Karpas-422 (cell line): Measurements from ENCODE around the gene HERPUD1. TPM values are rescaled to one million over a fixed set of nuclear protein-coding genes. Genes with fewer than 3 reads are reported as not detected.

Experiments used
- DNase-seq: peaks from one replicate; pipeline ENCODE4 v3.0.0-alpha.2; 2015
- H2AFZ ChIP-seq: fragments of 200-600 bp; sonication (generic); 2 replicates; pipeline ENCODE4 v1.6.1; 2014; ENCODE audit warnings: antibody characterized with exemption, low read length, mixed read lengths
- H3K27ac ChIP-seq: fragments of 200-600 bp; sonication (generic); 2 replicates; pipeline ENCODE4 v1.5.1; 2014; ENCODE audit warnings: mild to moderate bottlenecking, low read length, moderate library complexity
- H3K27me3 ChIP-seq: fragments of 200-600 bp; sonication (generic); 2 replicates; pipeline ENCODE4 v1.6.1; 2014; ENCODE audit warnings: low read length, mixed read lengths
- H3K36me3 ChIP-seq: fragments of 200-600 bp; sonication (generic); 2 replicates; pipeline ENCODE4 v1.6.1; 2014; ENCODE audit warnings: low read length, mixed read lengths; ENCODE audit not compliant: insufficient read depth
- H3K4me1 ChIP-seq: fragments of 200-600 bp; sonication (generic); 2 replicates; pipeline ENCODE4 v1.6.1; 2014; ENCODE audit warnings: mild to moderate bottlenecking, low read length, mixed read lengths
- H3K4me2 ChIP-seq: fragments of 200-600 bp; sonication (generic); 2 replicates; pipeline ENCODE4 v1.6.1; 2014; ENCODE audit warnings: low read length, low read depth, mild to moderate bottlenecking; ENCODE audit not compliant: poor library complexity, severe bottlenecking
- H3K4me3 ChIP-seq: fragments of 200-600 bp; sonication (generic); 2 replicates; pipeline ENCODE4 v1.5.1; 2014; ENCODE audit warnings: mild to moderate bottlenecking, antibody characterized with exemption, low read length, mixed read lengths
- H3K79me2 ChIP-seq: fragments of 200-600 bp; sonication (generic); 2 replicates; pipeline ENCODE4 v1.6.1; 2014; ENCODE audit warnings: mild to moderate bottlenecking, low read length, mixed read lengths
- H3K9ac ChIP-seq: fragments of 200-600 bp; sonication (generic); 2 replicates; pipeline ENCODE4 v1.6.0; 2014; ENCODE audit warnings: low read length
- H3K9me2 ChIP-seq: fragments of 200-600 bp; sonication (generic), shearing (Covaris generic); replicated peaks from 2 replicates; pipeline ENCODE4 v1.6.0; 2014; ENCODE audit warnings: mild to moderate bottlenecking, low read length, moderate library complexity; ENCODE audit not compliant: insufficient read depth
- H3K9me3 ChIP-seq: fragments of 300-700, 200-600 bp; sonication (generic); 2 replicates; pipeline ENCODE4 v1.6.1; 2014; ENCODE audit warnings: low read length, mixed read lengths
- H4K20me1 ChIP-seq: fragments of 200-600 bp; sonication (generic); 2 replicates; pipeline ENCODE4 v1.6.1; 2014; ENCODE audit warnings: mild to moderate bottlenecking, antibody characterized with exemption, low read length, low read depth; ENCODE audit not compliant: insufficient read depth
- total RNA-seq: library from RNA; depleted of rRNA; stranded (reverse); fragments of >200 nt; shearing (Covaris generic); gene quantifications from 2 replicates; pipeline ENCODE4 v1.2.3, GENCODE V29; 2014; ENCODE audit warnings: low replicate concordance

Gene HERPUD1
- total RNA-seq, 1 experiment from 2014 or later, result 112 TPM

GRCh38 chr16:56944954-56945839 lies 13.3 kb downstream of the HERPUD1 start:
- Histone ChIP-seq H3K9ac (no peak overlapping the region), H3K27ac (no peak overlapping the region), H2AFZ (no peak overlapping the region), H3K4me1 (peaks cover 32% of the 10 kb centered on the region), H3K4me3 (no peak overlapping the region), H3K9me3 (no peaks in the 10 kb centered on the region), H3K9me2 (no peaks in the 10 kb centered on the region), H3K79me2 (no peaks in the 10 kb centered on the region), H4K20me1 (no peaks in the 10 kb centered on the region), H3K27me3 (no peaks in the 10 kb centered on the region), H3K36me3 (peaks cover 43% of the 10 kb centered on the region), H3K4me2 (no peak overlapping the region)
- DNase-seq, result no peak

GRCh38 chr16:56945847-56946527 lies 14.0 kb downstream of the HERPUD1 start:
- H3K9me3 ChIP-seq, result no peaks in the 10 kb centered on the region
- no peak overlapping the region for H3K4me2 ChIP-seq
- H3K27me3 ChIP-seq, result no peaks in the 10 kb centered on the region
- H2AFZ ChIP-seq, result no peak overlapping the region
- DNase-seq, result no peak
- H3K36me3 ChIP-seq, result peaks cover 40% of the 10 kb centered on the region
- peaks cover 32% of the 10 kb centered on the region for H3K4me1 ChIP-seq
- H3K4me3 ChIP-seq, result no peak overlapping the region
- no peaks in the 10 kb centered on the region for H3K79me2 ChIP-seq
- no peaks in the 10 kb centered on the region for H3K9me2 ChIP-seq
- H3K27ac ChIP-seq, result no peak overlapping the region
- H3K9ac ChIP-seq, result no peak overlapping the region
- H4K20me1 ChIP-seq, result no peaks in the 10 kb centered on the region

- Histone ChIP-seq H3K4me2 (no peak overlapping the region), H3K27me3 (no peaks in the 10 kb centered on the region), H3K9me3 (no peaks in the 10 kb centered on the region), H3K4me3 (no peak overlapping the region), H3K4me1 (peaks cover 33% of the 10 kb centered on the region), H3K9me2 (no peaks in the 10 kb centered on the region), H2AFZ (no peak overlapping the region), H3K27ac (no peak overlapping the region), H3K79me2 (no peaks in the 10 kb centered on the region), H4K20me1 (no peaks in the 10 kb centered on the region), H3K9ac (no peak overlapping the region), H3K36me3 (peaks cover 31% of the 10 kb centered on the region)
- DNase-seq, result no peak
These were observed 15.0 kb downstream of the HERPUD1 start for GRCh38 chr16:56946767-56947603.

- H2AFZ ChIP-seq, result no peak overlapping the region
- H3K4me2 ChIP-seq, result no peak overlapping the region
These were observed 15.7 kb downstream of the HERPUD1 start for GRCh38 chr16:56947604-56947995.

GRCh38 chr16:56948234-56948633 lies 16.3 kb downstream of the HERPUD1 start:
- peaks cover 31% of the 10 kb centered on the region for H3K4me1 ChIP-seq
- no peak overlapping the region for H3K4me2 ChIP-seq
- no peaks in the 10 kb centered on the region for H4K20me1 ChIP-seq
- no peak overlapping the region for H3K27ac ChIP-seq
- no peaks in the 10 kb centered on the region for H3K9me2 ChIP-seq
- no peaks in the 10 kb centered on the region for H3K79me2 ChIP-seq
- H3K36me3 ChIP-seq, result peaks cover 19% of the 10 kb centered on the region; the same call in 1 of the 2 replicates
- no peak overlapping the region for H2AFZ ChIP-seq
- no peak overlapping the region for H3K4me3 ChIP-seq
- H3K9me3 ChIP-seq, result no peaks in the 10 kb centered on the region
- DNase-seq, result no peak
- H3K9ac ChIP-seq, result no peak overlapping the region
- no peaks in the 10 kb centered on the region for H3K27me3 ChIP-seq

More at GRCh38 chr16:56947604-56947995, 15.7 kb downstream of the HERPUD1 start:
- Histone ChIP-seq H3K27ac (no peak overlapping the region), H3K4me1 (peaks cover 31% of the 10 kb centered on the region), H3K9ac (no peak overlapping the region), H3K79me2 (no peaks in the 10 kb centered on the region), H4K20me1 (no peaks in the 10 kb centered on the region), H3K27me3 (no peaks in the 10 kb centered on the region), H3K36me3 (peaks cover 25% of the 10 kb centered on the region; the same call in 1 of the 2 replicates), H3K9me2 (no peaks in the 10 kb centered on the region), H3K4me3 (no peak overlapping the region), H3K9me3 (no peaks in the 10 kb centered on the region)
- DNase-seq, result no peak

- Histone ChIP-seq H3K79me2 (no peaks in the 10 kb centered on the region), H3K4me1 (peaks cover 31% of the 10 kb centered on the region), H3K9me3 (no peaks in the 10 kb centered on the region), H3K36me3 (peaks cover 5% of the 10 kb centered on the region; the same call in 1 of the 2 replicates), H3K9me2 (no peaks in the 10 kb centered on the region), H2AFZ (no peak overlapping the region), H4K20me1 (no peaks in the 10 kb centered on the region), H3K4me2 (peak overlapping the region; percentile 37), H3K27me3 (no peaks in the 10 kb centered on the region), H3K9ac (peak overlapping the region; percentile 50; the same call in 1 of the 2 replicates), H3K27ac (0 out of 2 replicates have a peak overlapping the region, but pooled peaks have one; percentile 15), H3K4me3 (no peak overlapping the region)
- no peak for DNase-seq
These were observed 18.1 kb downstream of the HERPUD1 start for GRCh38 chr16:56950051-56950450.

- peaks cover under 1% of the 10 kb centered on the region; the same call in 1 of the 2 replicates for H3K36me3 ChIP-seq
These were observed 18.5 kb downstream of the HERPUD1 start for GRCh38 chr16:56950455-56950854.

More at GRCh38 chr16:56950455-56950854, 18.5 kb downstream of the HERPUD1 start:
- H3K9me3 ChIP-seq, result no peaks in the 10 kb centered on the region
- H3K27ac ChIP-seq, result peak overlapping the region; percentile 32; the same call in 1 of the 2 replicates
- H3K27me3 ChIP-seq, result no peaks in the 10 kb centered on the region
- no peaks in the 10 kb centered on the region for H4K20me1 ChIP-seq
- peak overlapping the region; percentile 27; the same call in 1 of the 2 replicates for H3K4me3 ChIP-seq
- peak overlapping the region; percentile 22; the same call in 1 of the 2 replicates for H2AFZ ChIP-seq
- peak overlapping the region; percentile 37 for H3K4me2 ChIP-seq
- no peaks in the 10 kb centered on the region for H3K9me2 ChIP-seq
- no peak for DNase-seq
- no peaks in the 10 kb centered on the region for H3K79me2 ChIP-seq
- peak overlapping the region; percentile 50; the same call in 1 of the 2 replicates for H3K9ac ChIP-seq
- peaks cover 31% of the 10 kb centered on the region for H3K4me1 ChIP-seq
